HG02870 (cell line): ENCODE measurements around the gene CTTNBP2NL.

Experiments
- ATAC-seq: cut with Tn5 transposase; IDR thresholded peaks from one replicate; pipeline ENCODE4 v1.9.1; 2021; ENCODE audit warnings: mild to moderate bottlenecking, moderate library complexity; ENCODE audit not compliant: unreplicated experiment

Gene CTTNBP2NL, protein sequence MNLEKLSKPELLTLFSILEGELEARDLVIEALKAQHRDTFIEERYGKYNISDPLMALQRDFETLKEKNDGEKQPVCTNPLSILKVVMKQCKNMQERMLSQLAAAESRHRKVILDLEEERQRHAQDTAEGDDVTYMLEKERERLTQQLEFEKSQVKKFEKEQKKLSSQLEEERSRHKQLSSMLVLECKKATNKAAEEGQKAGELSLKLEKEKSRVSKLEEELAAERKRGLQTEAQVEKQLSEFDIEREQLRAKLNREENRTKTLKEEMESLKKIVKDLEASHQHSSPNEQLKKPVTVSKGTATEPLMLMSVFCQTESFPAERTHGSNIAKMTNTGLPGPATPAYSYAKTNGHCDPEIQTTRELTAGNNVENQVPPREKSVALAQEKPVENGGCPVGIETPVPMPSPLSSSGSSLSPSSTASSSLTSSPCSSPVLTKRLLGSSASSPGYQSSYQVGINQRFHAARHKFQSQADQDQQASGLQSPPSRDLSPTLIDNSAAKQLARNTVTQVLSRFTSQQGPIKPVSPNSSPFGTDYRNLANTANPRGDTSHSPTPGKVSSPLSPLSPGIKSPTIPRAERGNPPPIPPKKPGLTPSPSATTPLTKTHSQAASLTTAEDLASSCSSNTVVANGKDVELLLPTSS

DNA sequence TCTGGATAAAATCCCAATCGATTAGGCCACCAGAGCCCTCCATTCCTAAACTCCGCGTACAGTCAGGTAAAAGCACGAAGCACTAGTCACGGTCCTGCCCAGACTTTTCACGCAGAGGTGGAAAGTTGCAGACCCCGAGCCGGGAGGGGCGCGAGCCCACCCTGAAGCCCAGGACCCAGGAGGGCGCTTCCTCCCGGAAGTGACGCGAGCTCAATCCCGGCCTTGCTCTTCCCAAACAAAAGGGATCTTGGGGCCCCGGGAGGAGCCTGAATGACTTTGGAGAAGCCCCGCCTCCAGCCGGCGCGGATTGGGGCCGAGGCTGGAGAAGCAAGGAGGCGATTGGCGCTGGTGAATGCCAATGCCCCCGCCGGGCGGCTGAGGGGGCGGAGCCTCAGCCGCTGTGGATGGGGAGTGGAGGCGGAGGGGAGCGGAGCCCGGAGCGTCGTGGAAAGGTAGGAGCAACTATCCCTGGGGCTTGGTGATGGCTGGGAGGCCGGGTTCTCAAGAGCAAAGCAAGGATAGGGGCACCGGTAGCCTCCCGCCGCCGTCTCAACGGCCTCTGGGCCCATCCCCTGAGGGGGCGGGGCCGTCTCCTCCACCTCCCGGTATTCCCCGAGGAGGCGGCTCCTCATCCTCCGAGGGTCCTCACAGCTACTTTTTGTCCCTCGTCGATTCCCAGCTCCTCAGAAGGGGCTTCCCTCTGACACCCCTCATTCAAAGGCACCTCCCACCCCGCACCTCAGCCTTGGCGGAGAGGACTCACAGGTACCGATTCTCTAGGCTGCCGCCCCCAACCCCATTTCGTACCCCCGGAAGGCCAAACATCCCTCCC lies at the start of gene CTTNBP2NL:
Gene CTTNBP2NL (plus strand): TSS at position 394 of the 832 bp plus-strand sequence. CDS start 19,952 bp downstream, outside the sequence.
- peak; percentile 74 for ATAC-seq

DNA sequence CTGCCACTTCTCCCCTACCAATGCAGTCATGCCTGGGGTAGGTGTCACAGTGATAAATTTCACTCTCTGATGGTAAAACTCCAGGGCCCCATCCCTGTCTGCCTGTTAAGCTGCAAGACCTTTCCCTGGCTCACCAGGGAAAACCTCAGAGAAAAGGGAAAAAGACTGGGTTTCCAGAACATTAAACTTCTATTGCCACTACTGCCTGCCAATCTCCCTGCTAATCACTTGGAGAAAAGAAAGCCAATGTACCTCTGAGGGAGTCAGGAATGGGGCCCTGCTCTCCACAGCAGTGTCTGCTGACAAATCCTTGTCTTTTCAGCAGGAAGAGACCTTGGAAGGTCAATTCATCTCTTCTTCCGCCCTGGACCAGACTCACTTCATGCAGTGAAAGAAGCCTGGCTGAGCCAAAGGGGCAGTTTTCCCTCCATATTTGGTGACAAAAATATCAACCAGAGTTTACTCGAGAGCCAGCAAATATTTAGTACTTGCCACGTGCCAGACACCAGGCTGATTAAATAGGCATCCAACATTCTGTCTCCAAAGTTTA lies 49.1 kb upstream of the CTTNBP2NL start:
- no peak for ATAC-seq

DNA sequence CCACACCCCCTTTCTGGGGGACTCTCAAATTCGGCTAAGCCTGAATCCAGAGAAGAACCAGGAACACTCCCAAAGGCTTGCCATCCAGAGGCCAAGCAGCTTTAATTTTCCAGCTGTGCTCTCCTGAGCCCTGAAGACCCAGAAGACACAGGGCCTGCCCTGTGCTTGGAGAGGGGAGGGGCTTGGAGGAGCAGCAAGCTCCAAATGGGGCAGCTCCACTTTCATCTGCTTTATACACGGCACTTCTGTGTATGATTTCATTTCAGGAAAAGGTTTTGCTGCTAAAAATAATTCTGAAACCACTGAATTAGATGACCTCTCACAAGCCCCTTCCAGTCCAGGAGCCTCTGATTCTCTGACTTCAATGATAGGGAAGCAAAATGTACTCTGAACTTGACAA lies 39.2 kb upstream of the CTTNBP2NL start:
- ATAC-seq = no peak

DNA sequence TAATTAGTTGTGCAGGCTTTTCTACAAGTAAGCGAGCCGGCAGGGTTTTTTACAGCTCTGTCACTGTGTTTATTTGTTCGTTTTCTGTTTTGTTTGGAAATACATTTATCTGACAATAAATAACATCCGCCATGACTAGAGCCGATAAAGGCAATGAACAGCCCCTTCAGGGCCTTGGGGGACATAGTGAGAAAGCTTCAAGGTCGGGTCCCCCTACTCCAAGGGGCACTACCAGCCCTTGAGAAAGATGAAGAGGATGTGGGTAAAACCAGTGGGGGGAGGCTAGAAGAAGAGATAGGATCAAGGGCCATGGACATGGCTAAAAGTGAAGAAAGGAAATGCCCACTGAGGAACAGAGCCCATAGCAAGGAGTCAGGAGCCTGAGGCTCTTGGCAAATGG lies 38.5 kb upstream of the CTTNBP2NL start:
- ATAC-seq = no peak

DNA sequence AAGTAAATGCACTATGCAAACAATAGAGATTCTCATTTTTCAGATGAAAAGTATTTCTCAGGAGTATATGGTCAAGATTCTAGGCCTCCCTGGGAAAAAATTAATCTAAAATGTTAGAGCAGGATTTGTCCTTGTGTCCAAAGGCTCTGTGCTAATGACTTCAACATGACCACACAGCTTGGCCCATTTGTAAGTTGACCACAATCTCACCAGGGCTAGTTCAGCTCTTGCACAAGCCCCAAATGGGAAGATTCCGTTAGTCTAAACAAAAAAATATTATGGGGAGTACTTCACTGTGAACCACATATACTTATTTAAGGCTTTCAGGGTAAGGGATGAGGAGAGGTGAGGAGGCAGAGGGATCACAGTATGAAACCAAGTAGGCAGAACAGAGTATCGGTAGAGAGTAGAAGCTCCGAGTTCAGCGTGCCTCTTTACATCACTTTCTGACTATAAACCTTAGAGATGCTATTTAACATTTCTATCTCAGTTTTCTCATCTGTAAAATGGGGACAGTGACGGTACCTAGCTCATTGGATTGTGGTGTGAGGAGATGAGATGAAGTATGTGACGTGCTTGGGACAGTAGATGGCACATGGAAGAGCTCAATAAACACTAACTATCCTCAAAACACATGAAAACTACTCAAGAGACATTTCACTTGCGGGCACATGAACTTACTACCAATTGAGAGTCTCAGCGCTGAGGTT lies 37.8 kb upstream of the CTTNBP2NL start:
- no peak for ATAC-seq

DNA sequence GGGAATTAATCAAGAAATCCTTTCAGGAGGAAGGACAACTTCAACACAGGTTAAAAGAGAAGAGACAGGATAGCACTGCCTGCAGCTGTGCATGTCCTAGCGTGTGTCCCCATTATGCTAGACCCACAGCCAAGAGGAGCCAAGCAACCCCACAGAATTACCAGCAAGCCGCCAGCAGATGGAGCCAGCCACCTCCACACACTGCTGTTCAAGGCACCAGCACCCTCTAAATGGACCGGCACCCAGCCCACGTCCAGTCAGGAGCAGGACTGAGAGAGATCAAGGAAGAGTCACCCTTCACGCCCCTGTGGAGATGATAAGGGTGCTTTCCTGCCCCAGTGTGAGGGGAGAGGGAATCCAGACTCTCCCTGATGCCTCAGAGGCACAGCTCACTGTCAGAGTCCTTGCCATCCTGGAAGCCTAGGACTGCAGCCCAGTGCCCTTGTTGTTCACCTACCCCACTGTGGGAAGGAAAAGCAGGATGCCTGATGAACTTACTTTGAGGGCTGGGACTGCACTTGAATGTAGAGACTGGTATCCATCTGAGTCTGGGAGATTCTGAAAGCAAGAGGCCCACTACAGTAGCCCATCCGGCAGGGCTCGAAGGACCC lies 37.1 kb upstream of the CTTNBP2NL start:
- ATAC-seq = peak; percentile 77

DNA sequence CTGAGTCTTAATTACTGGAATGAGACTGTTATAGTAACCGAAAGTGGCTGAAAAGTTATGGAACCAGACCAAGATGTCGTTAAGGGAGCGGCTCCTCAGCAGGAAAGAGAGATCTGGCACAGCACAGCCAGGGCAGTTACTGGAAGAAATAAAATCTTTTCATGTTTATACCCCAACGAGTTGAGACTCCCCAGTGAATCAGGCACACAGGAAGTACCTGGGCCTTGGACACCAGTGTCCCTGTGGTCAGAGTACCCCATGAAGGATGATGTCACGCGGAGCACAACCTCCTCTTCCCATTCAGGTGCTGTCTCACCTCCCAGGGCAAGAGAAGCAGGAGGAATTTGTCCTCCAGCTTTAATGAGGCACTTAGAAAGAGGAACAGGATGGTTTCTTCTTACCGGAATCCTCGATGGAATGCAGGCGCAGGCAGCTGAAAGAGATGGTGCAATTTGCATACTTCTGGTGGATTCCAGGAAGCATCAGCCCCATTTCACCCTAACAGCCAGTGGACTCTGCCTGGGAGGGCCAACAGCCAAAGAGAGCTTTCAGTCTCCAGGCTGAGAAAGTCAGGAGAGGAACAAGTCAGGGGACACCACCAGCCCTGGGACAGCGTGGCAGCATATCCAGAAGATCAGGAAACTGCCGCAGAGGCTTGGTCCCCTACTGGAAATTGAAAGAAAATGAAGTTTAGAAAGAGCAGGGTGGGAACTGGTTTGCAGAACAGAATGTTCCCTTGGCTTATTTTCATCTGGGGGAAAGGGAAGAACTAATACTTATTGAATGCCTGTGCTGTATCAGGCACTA lies 35.9 kb upstream of the CTTNBP2NL start:
- no peak for ATAC-seq

DNA sequence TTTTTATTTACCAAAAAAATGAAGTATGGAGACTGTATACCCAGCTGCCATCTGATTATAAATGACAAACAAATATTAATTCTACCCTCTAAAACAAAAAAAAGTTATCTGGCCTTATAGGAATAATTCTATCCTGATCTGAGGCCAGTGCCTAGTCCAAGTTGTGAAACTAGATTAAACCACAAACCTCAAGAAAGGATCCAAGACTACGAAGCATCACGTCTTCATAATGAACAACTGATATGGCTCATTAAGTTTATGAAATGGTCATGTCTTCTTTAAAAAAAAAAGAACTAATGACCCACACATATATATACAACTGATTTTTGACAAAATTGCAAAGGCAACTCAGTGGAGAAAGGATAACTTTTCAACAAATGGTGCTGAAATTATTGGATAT lies 32.4 kb upstream of the CTTNBP2NL start:
- ATAC-seq = no peak

DNA sequence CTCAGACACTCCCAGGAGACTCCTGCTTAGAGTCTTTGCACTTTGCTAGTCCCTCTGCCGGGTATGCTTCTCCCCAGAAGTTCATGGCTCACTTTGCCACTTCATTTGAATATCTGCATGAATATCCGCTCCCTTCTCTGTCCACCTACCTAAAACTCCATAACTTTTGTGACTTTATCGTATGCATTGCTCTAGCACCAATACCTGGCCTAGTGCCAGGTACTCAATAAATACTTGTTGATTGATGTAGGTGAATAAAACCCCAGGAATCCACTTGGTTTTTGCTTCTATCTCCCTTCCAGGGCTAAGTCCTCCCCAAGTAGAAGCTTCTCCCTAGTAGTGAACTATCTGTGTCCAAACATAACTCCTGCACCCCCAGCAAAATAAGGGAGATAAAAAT lies 27.8 kb upstream of the CTTNBP2NL start:
- no peak for ATAC-seq

DNA sequence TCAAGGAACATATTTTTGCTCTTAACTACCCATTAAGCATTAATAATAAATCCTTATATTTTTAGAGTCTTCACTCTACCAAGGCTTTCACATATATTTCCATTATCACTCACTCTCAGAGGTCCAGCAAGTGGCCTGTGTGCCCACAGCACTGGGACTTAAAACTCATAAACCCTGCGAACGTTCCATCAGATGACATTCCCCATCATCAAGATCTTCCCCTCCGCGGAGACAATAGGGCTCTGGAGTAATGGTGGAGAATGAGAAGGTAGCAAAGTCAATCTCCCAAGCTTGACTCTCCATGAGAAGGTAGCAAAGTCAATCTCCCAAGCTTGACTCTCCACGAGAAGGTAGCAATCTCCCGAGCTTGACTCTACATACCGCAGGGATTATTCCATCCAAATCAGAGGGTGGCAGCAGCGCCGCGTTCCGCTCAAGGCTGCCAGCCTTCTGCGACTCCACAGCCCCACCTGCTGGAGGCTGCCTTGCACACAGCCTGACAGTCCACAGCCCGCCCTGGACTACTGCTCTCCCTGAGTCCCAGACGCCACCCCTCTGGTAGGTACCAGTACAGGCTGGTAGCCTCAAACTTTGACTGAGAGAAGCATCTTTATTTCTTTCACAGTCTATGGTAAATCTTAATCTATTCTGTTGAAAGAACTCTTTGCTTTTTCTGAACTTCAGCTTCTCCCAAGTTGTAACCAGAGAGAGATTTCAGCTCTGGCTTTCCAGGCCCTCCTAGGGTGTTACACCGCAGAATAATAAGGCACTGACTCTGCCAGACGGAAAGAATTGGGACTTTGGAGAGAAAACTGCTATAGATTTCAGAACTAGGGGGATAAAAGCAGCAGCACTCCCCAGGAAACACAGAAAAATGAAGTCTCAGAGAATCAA lies 26.4 kb upstream of the CTTNBP2NL start:
- no peak for ATAC-seq

DNA sequence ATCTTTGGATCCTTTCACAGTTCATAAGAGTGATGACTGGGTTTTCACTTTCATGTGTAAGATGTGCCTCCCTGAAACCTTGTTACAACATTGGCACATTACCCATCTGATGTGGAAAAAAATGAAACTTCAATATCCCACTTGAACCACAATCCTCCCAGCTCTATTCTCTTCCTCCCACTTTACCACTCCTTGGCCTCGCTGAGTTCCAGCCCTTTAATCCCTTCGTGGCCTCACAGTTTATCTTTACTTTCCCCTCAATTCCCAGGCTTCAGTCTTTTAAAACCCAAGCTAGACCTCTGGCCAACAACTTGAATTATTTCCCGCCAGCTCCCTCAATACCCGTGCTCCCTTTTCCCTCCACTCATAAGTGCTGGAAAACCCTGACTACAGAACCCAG lies 25.0 kb upstream of the CTTNBP2NL start:
- no peak for ATAC-seq

DNA sequence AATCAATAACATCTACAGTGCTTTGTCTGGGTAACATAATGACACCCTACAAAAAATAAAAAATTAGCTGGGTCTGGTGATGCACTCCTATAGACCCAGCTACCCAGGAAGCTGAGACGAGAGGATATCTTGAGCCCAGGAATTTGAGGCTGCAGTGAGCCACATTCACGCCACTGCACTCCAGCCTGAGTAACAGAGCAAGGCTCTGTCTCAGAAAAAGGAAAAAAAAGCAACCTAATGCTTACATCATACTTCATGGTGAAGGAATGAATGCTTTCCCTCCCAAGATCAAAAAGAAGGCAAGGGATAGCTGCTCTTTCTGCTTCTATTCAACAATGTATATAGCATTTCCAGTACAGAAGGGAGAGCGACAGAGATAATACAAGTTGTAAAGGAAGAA lies 24.2 kb upstream of the CTTNBP2NL start:
- ATAC-seq = no peak

DNA sequence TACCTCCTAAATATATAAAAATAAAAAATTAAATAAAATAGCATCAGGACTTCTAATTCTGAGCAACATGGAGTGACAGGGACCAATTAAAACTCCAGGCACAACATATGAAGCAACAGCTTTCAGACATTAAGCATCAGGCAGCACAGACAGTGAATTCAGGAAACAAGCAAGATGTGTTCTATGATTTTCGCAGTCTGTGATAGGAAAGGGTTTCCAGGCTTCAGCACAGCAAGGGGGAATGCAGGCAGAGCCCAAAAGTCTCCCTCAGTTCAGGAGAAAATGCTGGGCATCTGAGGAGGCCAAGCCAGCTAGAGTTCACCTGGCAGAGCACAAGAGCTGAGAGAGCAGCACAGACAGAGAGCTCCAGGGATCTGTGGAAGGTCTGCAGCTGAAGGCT lies 22.2 kb upstream of the CTTNBP2NL start:
- ATAC-seq = no peak

DNA sequence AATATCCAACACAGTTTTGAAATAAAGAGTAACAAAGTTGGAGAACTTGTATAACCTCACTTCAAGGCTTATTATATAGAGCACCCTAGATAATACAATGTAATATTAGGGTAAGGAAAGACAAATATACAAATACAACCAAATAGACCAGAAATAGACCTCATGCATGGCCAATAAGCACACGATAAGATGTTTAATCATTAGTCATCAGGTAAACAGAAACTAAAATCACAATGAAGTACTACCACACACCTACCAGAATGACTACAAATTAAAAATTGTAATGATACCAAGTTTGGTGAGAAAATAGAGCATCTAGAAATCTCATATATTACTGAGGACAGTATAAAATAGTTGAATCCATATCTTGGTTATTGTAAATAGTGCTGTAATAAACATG lies 20.3 kb upstream of the CTTNBP2NL start:
- no peak for ATAC-seq

DNA sequence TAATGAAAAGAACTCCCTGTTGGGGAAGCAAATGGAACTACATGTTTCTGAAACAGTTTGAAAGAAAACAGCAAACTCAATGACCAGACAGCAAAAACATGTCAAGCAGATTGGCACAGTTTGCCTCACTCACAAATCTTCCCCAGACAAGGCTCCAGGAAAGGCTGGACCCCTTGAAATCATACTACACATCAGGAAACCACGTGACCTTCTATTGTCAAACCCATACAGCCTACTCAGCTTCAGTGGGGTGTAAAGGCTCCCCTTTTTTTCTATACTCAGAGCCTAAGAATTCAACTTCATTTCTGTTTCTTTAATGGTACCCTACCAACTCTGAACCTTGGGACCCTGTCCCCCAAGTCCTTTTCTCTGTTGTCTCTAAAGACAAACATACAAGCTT lies 15.7 kb upstream of the CTTNBP2NL start:
- ATAC-seq = no peak

DNA sequence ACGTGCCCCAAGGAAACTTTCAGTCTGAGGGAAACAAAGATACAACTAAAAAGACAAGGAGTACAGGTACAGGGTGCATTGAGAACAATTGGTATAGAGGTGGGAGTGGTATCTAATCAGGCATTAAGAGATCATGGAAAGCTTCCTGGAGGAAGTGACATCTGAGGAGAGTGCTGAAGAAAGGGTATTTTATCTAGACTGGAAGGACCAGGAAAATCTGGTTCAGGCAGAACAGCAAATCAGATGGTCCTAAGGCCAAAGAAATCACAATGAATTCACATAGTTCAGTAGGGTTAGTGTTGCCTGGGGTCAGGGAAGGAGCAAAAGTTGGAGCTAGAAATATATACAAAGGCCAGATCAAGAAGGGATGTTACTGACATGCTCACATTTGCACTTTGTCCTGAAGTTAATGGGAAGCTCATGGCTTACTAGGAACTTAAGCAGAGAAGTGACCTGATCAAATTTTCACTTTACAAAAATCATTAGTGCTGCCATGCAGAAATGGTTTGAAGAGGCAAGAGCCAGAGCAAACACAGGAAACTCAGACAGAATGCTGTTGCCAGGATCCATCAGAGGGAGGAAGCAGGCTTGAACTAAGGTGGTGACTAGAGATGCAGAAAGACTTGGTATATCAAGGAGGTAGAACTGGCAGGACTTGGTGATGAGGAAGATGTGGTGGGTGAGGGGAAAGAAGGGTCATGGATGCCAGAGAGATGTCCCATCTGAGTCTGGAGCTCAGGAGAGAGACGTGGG lies 14.5 kb upstream of the CTTNBP2NL start:
- ATAC-seq = no peak

DNA sequence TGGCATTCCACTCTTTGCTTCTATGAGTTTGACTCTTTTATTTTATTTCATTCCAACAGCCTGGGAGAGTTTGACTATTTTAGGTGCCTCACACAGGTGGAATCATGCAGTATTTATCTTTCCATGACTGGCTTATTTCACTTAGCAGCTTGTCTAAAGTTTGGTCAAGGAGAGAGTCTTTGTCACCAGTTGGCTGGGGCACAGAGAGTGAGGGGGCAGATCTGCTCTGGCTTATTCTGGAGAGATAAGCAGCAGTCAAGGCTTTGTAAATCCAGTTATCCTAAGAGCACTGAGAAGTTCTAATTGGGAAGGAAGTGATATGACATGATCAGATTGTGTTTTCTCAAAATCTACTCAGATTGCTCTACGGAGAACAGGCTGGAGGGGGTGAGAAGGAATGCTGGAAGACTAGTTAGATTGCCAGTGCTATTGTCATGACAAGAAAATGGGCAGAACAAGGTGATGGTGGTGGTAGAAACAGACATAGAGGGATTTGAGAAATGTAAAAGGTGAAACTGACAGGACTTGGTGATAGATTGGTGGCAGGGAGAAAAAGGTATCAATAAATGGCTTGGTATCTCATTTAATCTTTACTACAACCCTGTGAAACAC lies 12.1 kb upstream of the CTTNBP2NL start:
- ATAC-seq = no peak
